Measurements from ENCODE around the gene ACSF3. TPM values are rescaled to one million over a fixed set of nuclear protein-coding genes. Genes with fewer than 3 reads are reported as not detected.

Gene ACSF3
- total and polyA plus RNA-seq, 7 donors, result 19.7 to 42.2 (median 28.2) TPM

DNA sequence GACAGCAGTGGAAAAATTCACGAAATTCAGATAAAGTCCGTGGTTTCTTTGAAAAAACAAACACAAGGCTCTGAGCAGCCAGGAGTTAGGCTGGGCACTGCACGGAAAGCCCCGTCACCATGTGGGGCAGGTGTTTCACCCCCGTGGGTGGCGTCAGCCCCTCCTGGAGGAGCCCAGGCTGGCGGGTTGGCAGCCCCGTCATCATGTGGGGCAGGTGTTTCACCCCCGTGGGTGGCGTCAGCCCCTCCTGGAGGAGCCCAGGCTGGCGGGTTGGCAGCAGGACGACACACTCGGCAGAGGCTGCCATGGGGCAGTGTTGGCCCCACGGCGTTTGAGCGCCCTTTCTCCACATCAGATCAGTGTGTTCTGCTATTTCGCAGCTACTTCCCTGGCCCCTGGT, 38.1 kb downstream of the ACSF3 start:
- 89 to 93% methylated on average over 17 of the region's 17 CpGs for WGBS, 2 donors
- Histone ChIP-seq H3K9me3 (no peaks in the 10 kb centered on the region), H3K4me3 (no peak overlapping the region), H3K4me1 (no peaks in the 10 kb centered on the region), H3K27ac (no peak overlapping the region), H3K36me3 (peaks cover 6 to 52% (median 26%) of the 10 kb centered on the region in 4 donors), H3K27me3 (no peaks in the 10 kb centered on the region)
- TF ChIP-seq EP300 (IDR thresholded peaks at IDR 0.05) (no peak), POLR2A (IDR thresholded peaks at IDR 0.05) (no peak), POLR2AphosphoS5 (IDR thresholded peaks at IDR 0.05) (no peak)
- TF ChIP-seq, protein P1, sequence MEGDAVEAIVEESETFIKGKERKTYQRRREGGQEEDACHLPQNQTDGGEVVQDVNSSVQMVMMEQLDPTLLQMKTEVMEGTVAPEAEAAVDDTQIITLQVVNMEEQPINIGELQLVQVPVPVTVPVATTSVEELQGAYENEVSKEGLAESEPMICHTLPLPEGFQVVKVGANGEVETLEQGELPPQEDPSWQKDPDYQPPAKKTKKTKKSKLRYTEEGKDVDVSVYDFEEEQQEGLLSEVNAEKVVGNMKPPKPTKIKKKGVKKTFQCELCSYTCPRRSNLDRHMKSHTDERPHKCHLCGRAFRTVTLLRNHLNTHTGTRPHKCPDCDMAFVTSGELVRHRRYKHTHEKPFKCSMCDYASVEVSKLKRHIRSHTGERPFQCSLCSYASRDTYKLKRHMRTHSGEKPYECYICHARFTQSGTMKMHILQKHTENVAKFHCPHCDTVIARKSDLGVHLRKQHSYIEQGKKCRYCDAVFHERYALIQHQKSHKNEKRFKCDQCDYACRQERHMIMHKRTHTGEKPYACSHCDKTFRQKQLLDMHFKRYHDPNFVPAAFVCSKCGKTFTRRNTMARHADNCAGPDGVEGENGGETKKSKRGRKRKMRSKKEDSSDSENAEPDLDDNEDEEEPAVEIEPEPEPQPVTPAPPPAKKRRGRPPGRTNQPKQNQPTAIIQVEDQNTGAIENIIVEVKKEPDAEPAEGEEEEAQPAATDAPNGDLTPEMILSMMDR (IDR thresholded peaks at IDR 0.05), result no peak
- intact Hi-C loops (cut with DNase I), result no loop called here
- no peak for DNase-seq

DNA sequence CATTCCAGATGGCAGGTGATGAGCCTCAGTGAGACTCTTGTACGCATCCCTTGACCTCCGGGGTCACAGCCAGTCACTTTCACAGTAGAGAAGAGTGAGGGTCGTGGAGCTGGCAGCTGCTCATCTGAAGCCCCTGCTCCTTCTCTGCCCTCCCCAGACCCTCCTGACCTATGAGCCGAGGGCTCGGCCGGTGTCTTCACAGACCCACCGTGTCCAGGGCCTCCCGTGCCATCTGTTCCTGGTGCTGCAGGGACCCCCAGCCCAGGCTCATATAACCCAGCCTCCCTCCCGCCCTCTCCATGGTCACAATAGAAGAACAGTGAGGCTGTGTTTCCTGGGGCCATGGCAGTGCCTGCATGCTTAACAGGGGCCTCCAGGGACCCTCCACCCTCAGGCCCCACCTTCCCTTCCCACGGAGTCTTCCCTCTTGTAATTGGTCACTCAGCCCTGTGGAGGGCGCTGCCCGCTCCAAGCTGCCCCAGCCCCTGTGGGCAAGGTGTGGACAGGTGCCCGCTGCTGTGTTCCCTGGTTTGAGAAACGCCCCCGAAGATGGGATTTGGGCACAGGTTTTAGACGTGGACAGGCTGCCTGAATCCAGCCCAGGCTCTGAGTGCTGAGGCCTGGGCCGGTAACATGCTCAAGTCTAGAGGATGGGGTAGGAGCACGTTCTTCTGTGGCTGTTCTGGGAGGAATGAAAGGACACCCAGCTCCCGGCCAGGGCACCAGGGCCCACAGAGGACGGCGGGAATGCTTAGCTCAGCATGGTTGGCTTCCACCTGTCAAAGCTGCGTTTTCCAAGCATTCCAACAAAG, 38.7 kb downstream of the ACSF3 start:
- Histone ChIP-seq H3K36me3 (peaks cover 6 to 58% (median 28%) of the 10 kb centered on the region in 4 donors), H3K9me3 (no peaks in the 10 kb centered on the region), H3K27me3 (no peaks in the 10 kb centered on the region), H3K4me1 (no peaks in the 10 kb centered on the region), H3K27ac (no peak overlapping the region), H3K4me3 (no peak overlapping the region)
- WGBS, 2 donors, result 96% methylated on average over 22 of the region's 22 CpGs
- TF ChIP-seq POLR2AphosphoS5 (IDR thresholded peaks at IDR 0.05), result no peak
- TF ChIP-seq POLR2A (IDR thresholded peaks at IDR 0.05), result no peak
- TF ChIP-seq EP300 (IDR thresholded peaks at IDR 0.05), result no peak
- TF ChIP-seq, protein P1 (IDR thresholded peaks at IDR 0.05), result no peak
- intact Hi-C loops (cut with DNase I), result no loop called here
- DNase-seq, result no peak

DNA sequence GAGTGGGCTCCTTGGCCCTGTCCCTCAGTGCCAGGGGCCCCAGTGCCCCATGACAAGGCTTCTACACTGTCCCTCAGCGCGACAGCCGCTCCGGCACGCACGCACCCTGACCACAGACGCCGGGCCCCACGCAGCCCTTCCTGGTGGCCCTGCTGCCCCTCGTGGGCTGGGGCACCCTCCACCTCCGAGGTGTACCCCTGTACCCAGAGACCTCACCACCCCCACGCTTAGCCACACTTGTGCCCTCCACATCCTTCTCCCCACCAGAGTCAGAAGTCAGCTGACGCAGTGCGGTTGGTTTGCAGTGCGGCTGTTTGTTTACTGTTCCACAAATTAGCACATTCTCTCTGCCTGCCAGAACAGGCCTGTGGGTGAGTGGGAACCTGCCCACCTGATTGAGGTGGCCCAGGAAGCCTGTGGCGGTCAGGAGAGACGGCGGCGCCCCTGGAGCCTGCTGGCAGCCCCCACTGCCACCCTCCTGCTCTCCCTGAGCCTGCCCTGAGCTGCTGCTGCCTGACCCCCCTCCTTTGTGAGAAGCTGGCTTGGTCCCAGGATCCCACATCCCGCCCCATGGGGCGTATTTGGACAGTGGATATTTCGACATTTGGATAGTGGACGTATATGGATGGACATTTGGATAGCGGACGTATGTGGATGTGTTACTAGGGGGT, 39.9 kb downstream of the ACSF3 start:
- WGBS, 2 donors, result 97% methylated on average over 25 of the region's 25 CpGs
- no peaks in the 10 kb centered on the region for H3K9me3 ChIP-seq
- no peaks in the 10 kb centered on the region for H3K4me1 ChIP-seq
- intact Hi-C loops (cut with DNase I), result no loop called here
- no peak overlapping the region for H3K4me3 ChIP-seq
- H3K36me3 ChIP-seq, result peaks cover 6 to 67% (median 28%) of the 10 kb centered on the region in 4 donors
- no peak overlapping the region for H3K27ac ChIP-seq
- no peak for DNase-seq
- H3K27me3 ChIP-seq, result no peaks in the 10 kb centered on the region
- TF ChIP-seq, protein P1 (IDR thresholded peaks at IDR 0.05), result no peak
- TF ChIP-seq EP300 (IDR thresholded peaks at IDR 0.05) (no peak), POLR2A (IDR thresholded peaks at IDR 0.05) (no peak), POLR2AphosphoS5 (IDR thresholded peaks at IDR 0.05) (no peak)

DNA sequence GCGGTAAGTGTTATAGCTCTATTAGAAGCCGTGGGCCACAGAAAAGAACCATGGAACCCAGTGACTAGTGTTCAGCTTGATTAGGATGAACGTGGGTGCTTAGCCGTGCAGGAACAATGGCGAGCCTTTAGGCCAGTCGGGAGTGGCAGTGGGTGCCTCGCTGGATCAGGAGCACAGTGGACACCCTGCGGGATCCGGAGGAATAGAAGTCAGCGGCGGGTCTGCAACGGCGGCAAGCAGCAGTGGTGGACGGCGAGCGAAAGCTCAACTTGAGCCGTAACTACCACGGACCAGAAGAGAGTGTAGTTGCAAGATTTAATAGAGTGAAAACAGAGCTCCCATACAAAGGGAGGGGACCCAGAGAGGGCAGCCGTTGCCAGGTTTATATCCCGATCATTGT, 40.6 kb downstream of the ACSF3 start:
- TF ChIP-seq POLR2A (IDR thresholded peaks at IDR 0.05) (no peak), POLR2AphosphoS5 (IDR thresholded peaks at IDR 0.05) (no peak), EP300 (IDR thresholded peaks at IDR 0.05) (no peak)
- TF ChIP-seq, protein P1 (IDR thresholded peaks at IDR 0.05), result no peak
- Histone ChIP-seq H3K9me3 (no peaks in the 10 kb centered on the region), H3K36me3 (peaks cover 6 to 72% (median 28%) of the 10 kb centered on the region in 4 donors), H3K4me1 (no peaks in the 10 kb centered on the region), H3K27ac (no peak overlapping the region), H3K4me3 (no peak overlapping the region), H3K27me3 (no peaks in the 10 kb centered on the region)
- 95 to 97% methylated on average over 20 of the region's 20 CpGs for WGBS, 2 donors
- DNase-seq, result no peak
- intact Hi-C loops (cut with DNase I), result no loop called here

Measured in sigmoid colon (tissue), 7 donors.